Stomach (tissue), 9 donors: ENCODE data around the gene KHK. TPM values are rescaled to one million over a fixed set of nuclear protein-coding genes. Genes with fewer than 3 reads are reported as not detected.
"Not testable (repeated sequence)": the region's sequence is repeated elsewhere in the genome, so short reads cannot be mapped to it uniquely, and the experiment has no call there.

ENCODE experiments used
- DNase-seq, 2 donors: peaks; one replicate each; pipeline versions ENCODE4 v3.0.0 to v3.0.0-alpha.2; 2013 to 2019
- H3K27ac ChIP-seq, 5 donors: fragments of 200-600 bp in 4 of 5; sonication (generic) in 4 of 5; one replicate each; pipeline ENCODE4 v1.5.1; 2013 to 2019; ENCODE audit warnings: mild to moderate bottlenecking in 1 of 5, moderate library complexity in 1 of 5
- H3K27me3 ChIP-seq, 3 donors: fragments of 200-600 bp; sonication (generic); one replicate each; pipeline ENCODE4 v1.5.1; 2017 to 2019; ENCODE audit warnings: mixed run types in 1 of 3
- H3K36me3 ChIP-seq, 4 donors: fragments of 200-600 bp; sonication (generic); 1 replicate in 3 of 4; 2 replicates in 1 of 4; pipeline ENCODE4 v1.5.1; 2016 to 2019
- H3K4me1 ChIP-seq, 4 donors: fragments of 200-600 bp; sonication (generic); one replicate each; pipeline ENCODE4 v1.5.1; 2016 to 2019
- H3K4me3 ChIP-seq, 4 donors: fragments of 200-600 bp; sonication (generic) in 3 of 4; one replicate each; pipeline ENCODE4 v1.5.1; 2016 to 2019; ENCODE audit warnings: mild to moderate bottlenecking in 1 of 4
- H3K9me3 ChIP-seq, 4 donors: fragments of 200-600 bp; sonication (generic); one replicate each; pipeline ENCODE4 v1.5.1; 2016 to 2019
- CTCF ChIP-seq, 7 experiments: fragments of 450-650 bp in 4 of 7; fragments of 200-600 bp in 3 of 7; sonication (generic) in 3 of 7; IDR thresholded peaks; one replicate each; pipeline ENCODE4 v1.5.1; 2016 to 2019; ENCODE audit warnings: antibody characterized with exemption in 7 of 7, control low read depth in 2 of 7, mild to moderate bottlenecking in 1 of 7
- EP300 ChIP-seq: sonication (generic); formaldehyde crosslinking; IDR thresholded peaks from one replicate; pipeline ENCODE4 v1.6.1; 2017; ENCODE audit warnings: antibody characterized with exemption
- POLR2A ChIP-seq, 4 donors: fragments of 450-650 bp; IDR thresholded peaks; one replicate each; pipeline ENCODE4 v1.6.1; 2016; ENCODE audit warnings: antibody characterized with exemption in 4 of 4, control low read depth in 2 of 4, mild to moderate bottlenecking in 1 of 4, moderate library complexity in 1 of 4
- POLR2AphosphoS5 ChIP-seq, 3 donors: sonication (generic); formaldehyde crosslinking; IDR thresholded peaks; one replicate each; pipeline ENCODE4 v1.6.1; 2016; ENCODE audit warnings: antibody characterized with exemption in 3 of 3
- WGBS, 5 donors: extraction: QIAGEN DNeasy Blood & Tissue Kit in 3 of 5; methylation state at CpG; one replicate each; pipeline versions ENCODE4 v1.1.5 to v1.1.7; 2013 to 2018; 5-methylcytosine and 5-hydroxymethylcytosine counted together
- intact Hi-C: fragments of 100-400 bp; cut with DNase I; formaldehyde crosslinking; loops from one replicate; pipeline ENCODE4 v1.15.1; 2023; ENCODE audit warnings: low total_unique reads
- polyA plus RNA-seq, 3 donors: library from polyadenylated mRNA; stranded (reverse); fragments of 200-250 nt; gene quantifications; one replicate each; pipeline ENCODE4 v1.2.3, GENCODE V29; 2013
- total RNA-seq, 5 donors: library from RNA; depleted of rRNA; stranded (reverse); fragments of >200 nt; gene quantifications; one replicate each; pipeline versions ENCODE4 v1.1.0 to v1.2.3, GENCODE V29; 2014 to 2016
- donor health status: healthy with polysubstance abuse.
- donor health status: Bipolar disorder and iron deficiency.
- donor health status: healthy.

The KHK gene
- total and polyA plus RNA-seq, 8 donors: 1.3 to 18.2 (median 3.5) TPM; not detected in 1

- intact Hi-C loops: no loop called here
- Histone ChIP-seq H3K4me1 (peaks cover 30 to 89% (median 74%) of the 10 kb centered on the region in 4 donors), H3K36me3 (peaks cover 0 to 30% (median 26%) of the 10 kb centered on the region in 4 donors), H3K27ac (peak overlapping the region; percentile 83 to 94 (median 92)), H3K9me3 (no peaks in the 10 kb centered on the region), H3K4me3 (peak overlapping the region; percentile 72 to 90 (median 77)), H3K27me3 (no peaks in the 10 kb centered on the region)
- 5 to 11% (median 8%) methylated on average over 25 to 34 of the region's 34 CpGs for WGBS, 5 donors
- peak in 2 of 3 donors; percentile 19 to 36 for TF ChIP-seq POLR2AphosphoS5 (IDR thresholded peaks at IDR 0.05)
- no peak for TF ChIP-seq POLR2A (IDR thresholded peaks at IDR 0.05)
- peak; percentile 68 for TF ChIP-seq EP300
- no peak for TF ChIP-seq CTCF (IDR thresholded peaks at IDR 0.05)
- peak; percentile 37 to 95 for DNase-seq
Observed at GRCh38 chr2:27071990-27072830, 14.4 kb upstream of the KHK start.

- H3K36me3 ChIP-seq: peaks cover 0 to 22% (median 19%) of the 10 kb centered on the region in 4 donors
- no peak overlapping the region for H3K4me3 ChIP-seq
- intact Hi-C loops: no loop called here
- no peak for TF ChIP-seq EP300
- TF ChIP-seq POLR2A (IDR thresholded peaks at IDR 0.05): no peak
- TF ChIP-seq CTCF (IDR thresholded peaks at IDR 0.05): no peak
- TF ChIP-seq POLR2AphosphoS5 (IDR thresholded peaks at IDR 0.05): no peak
- peak overlapping the region; percentile 83 to 94 (median 92) for H3K27ac ChIP-seq
- WGBS, 5 donors: 60 to 80% (median 72%) methylated on average over 5 of the region's 5 CpGs
- H3K27me3 ChIP-seq: no peaks in the 10 kb centered on the region
- peaks cover 30 to 89% (median 74%) of the 10 kb centered on the region in 4 donors for H3K4me1 ChIP-seq
- peak in 1 of 2 donors; percentile 67 for DNase-seq
- H3K9me3 ChIP-seq: no peaks in the 10 kb centered on the region
Observed at GRCh38 chr2:27072920-27073319, 13.7 kb upstream of the KHK start.

- H3K9me3 ChIP-seq: no peaks in the 10 kb centered on the region
- peaks cover 0 to 14% (median 11%) of the 10 kb centered on the region in 4 donors for H3K36me3 ChIP-seq
- peaks cover 28 to 83% (median 66%) of the 10 kb centered on the region in 4 donors for H3K4me1 ChIP-seq
- intact Hi-C loops: no loop called here
- 26 to 49% (median 40%) methylated on average over 2 of the region's 2 CpGs for WGBS, 5 donors
- TF ChIP-seq EP300: no peak
- no peak for TF ChIP-seq POLR2AphosphoS5 (IDR thresholded peaks at IDR 0.05)
- TF ChIP-seq POLR2A (IDR thresholded peaks at IDR 0.05): no peak
- TF ChIP-seq CTCF (IDR thresholded peaks at IDR 0.05): no peak
- peak overlapping the region; percentile 20 to 94 (median 92) for H3K27ac ChIP-seq
- DNase-seq: no peak
- H3K4me3 ChIP-seq: no peak overlapping the region
- peaks cover 0 to 2% (median 0%) of the 10 kb centered on the region in 3 donors for H3K27me3 ChIP-seq
Observed at GRCh38 chr2:27073782-27074181, 12.8 kb upstream of the KHK start.

GRCh38 chr2:27074738-27075565 is 11.6 kb upstream of the KHK start:
- peak; percentile 61 to 74 for DNase-seq
- Histone ChIP-seq H3K4me3 (no peak overlapping the region), H3K27ac (peak overlapping the region; percentile 14 to 94 (median 92)), H3K4me1 (peaks cover 17 to 76% (median 56%) of the 10 kb centered on the region in 4 donors), H3K36me3 (peaks cover 0 to 2% (median under 1%) of the 10 kb centered on the region in 4 donors), H3K9me3 (no peaks in the 10 kb centered on the region), H3K27me3 (peaks cover 0 to 5% (median 0%) of the 10 kb centered on the region in 3 donors)
- TF ChIP-seq EP300 (no peak), POLR2A (IDR thresholded peaks at IDR 0.05) (no peak), POLR2AphosphoS5 (IDR thresholded peaks at IDR 0.05) (no peak), CTCF (IDR thresholded peaks at IDR 0.05) (no peak)
- intact Hi-C loops: no loop called here
- WGBS, 5 donors: 40 to 68% (median 55%) methylated on average over 4 of the region's 4 CpGs

GRCh38 chr2:27075566-27075871 is 11.1 kb upstream of the KHK start:
- H3K27ac ChIP-seq: peak overlapping the region; percentile 14 to 94 (median 92)
- H3K27me3 ChIP-seq, intact Hi-C loops, DNase-seq, H3K36me3 ChIP-seq, H3K4me3 ChIP-seq, H3K9me3 ChIP-seq: not testable (repeated sequence)
- H3K4me1 ChIP-seq: peaks cover 12 to 76% (median 55%) of the 10 kb centered on the region in 4 donors
- 64 to 80% (median 75%) methylated on average over 6 of the region's 6 CpGs for WGBS, 5 donors
